Astrocyte (in vitro differentiated cells and primary cell): ENCODE measurements around the gene USPL1. TPM values are rescaled to one million over a fixed set of nuclear protein-coding genes. Genes with fewer than 3 reads are reported as not detected.

Source experiments
- DNase-seq: peaks from one replicate; pipeline ENCODE4 v3.0.0-alpha.2; 2010; ENCODE audit warnings: low read depth
- FAIRE-seq: peaks from 2 replicates; lab custom pipeline; 2011; peaks lifted over from hg19 to GRCh38; lab: Jason Lieb, UNC
- H2AFZ ChIP-seq: 2 replicates; pipeline ENCODE4 v1.6.0; 2012; ENCODE audit warnings: low read depth, low read length, inconsistent platforms
- H3K27ac ChIP-seq: 2 replicates; pipeline ENCODE4 v1.5.1; 2011; ENCODE audit warnings: low read depth, low read length, inconsistent platforms
- H3K27me3 ChIP-seq: 2 replicates; pipeline ENCODE4 v1.6.0; 2011; ENCODE audit warnings: low read length, inconsistent platforms; ENCODE audit not compliant: insufficient read depth
- H3K36me3 ChIP-seq: 2 replicates; pipeline ENCODE4 v1.5.1; 2011; ENCODE audit warnings: low read length, inconsistent platforms; ENCODE audit not compliant: insufficient read depth
- H3K4me1 ChIP-seq: 2 replicates; pipeline ENCODE4 v1.5.1; 2011; ENCODE audit warnings: low read length, inconsistent platforms; ENCODE audit not compliant: insufficient read depth
- H3K4me2 ChIP-seq: 2 replicates; pipeline ENCODE4 v1.6.0; 2012; ENCODE audit warnings: low read length, inconsistent platforms
- H3K4me3 ChIP-seq: 2 replicates; pipeline ENCODE4 v1.5.1; 2011; ENCODE audit warnings: low read depth, mild to moderate bottlenecking, low read length, inconsistent platforms; ENCODE audit not compliant: insufficient read depth
- H3K79me2 ChIP-seq: 2 replicates; pipeline ENCODE4 v1.6.0; 2012; ENCODE audit warnings: mild to moderate bottlenecking, low read length, inconsistent platforms; ENCODE audit not compliant: insufficient read depth
- H3K9ac ChIP-seq: 2 replicates; pipeline ENCODE4 v1.6.0; 2012; ENCODE audit warnings: mild to moderate bottlenecking, low read length, inconsistent platforms
- H3K9me3 ChIP-seq: 2 replicates; pipeline ENCODE4 v1.5.1; 2012; ENCODE audit warnings: low read depth, mild to moderate bottlenecking, low read length, inconsistent platforms; ENCODE audit not compliant: insufficient read depth
- H4K20me1 ChIP-seq: 2 replicates; pipeline ENCODE4 v1.6.0; 2012; ENCODE audit warnings: low read length, inconsistent platforms; ENCODE audit not compliant: insufficient read depth
- H3K27ac Mint-ChIP-seq: one replicate; pipeline ENCODE4 v1.8.0; 2021; ENCODE audit warnings: mild to moderate bottlenecking, mixed read lengths; ENCODE audit not compliant: unreplicated experiment
- H3K27me3 Mint-ChIP-seq: one replicate; pipeline ENCODE4 v1.8.0; 2021; ENCODE audit warnings: low read depth, mixed read lengths; ENCODE audit not compliant: unreplicated experiment
- H3K36me3 Mint-ChIP-seq: one replicate; pipeline ENCODE4 v1.8.0; 2021; ENCODE audit warnings: low read depth, mixed read lengths; ENCODE audit not compliant: unreplicated experiment
- H3K4me1 Mint-ChIP-seq: one replicate; pipeline ENCODE4 v1.8.0; 2021; ENCODE audit warnings: low read depth, mixed read lengths; ENCODE audit not compliant: unreplicated experiment
- H3K4me3 Mint-ChIP-seq: one replicate; pipeline ENCODE4 v1.8.0; 2021; ENCODE audit warnings: mild to moderate bottlenecking, moderate library complexity, mixed read lengths; ENCODE audit not compliant: unreplicated experiment
- H3K9me3 Mint-ChIP-seq: one replicate; pipeline ENCODE4 v1.8.0; 2021; ENCODE audit warnings: mild to moderate bottlenecking, mixed read lengths; ENCODE audit not compliant: unreplicated experiment
- CTCF ChIP-seq: IDR thresholded peaks from 2 replicates; pipeline ENCODE4 v1.5.1; 2011; ENCODE audit warnings: low read depth, mild to moderate bottlenecking, inconsistent platforms, low read length, moderate library complexity; ENCODE audit not compliant: insufficient read depth
- EZH2 ChIP-seq: IDR thresholded peaks from 2 replicates; pipeline ENCODE4 v1.6.1; 2012; ENCODE audit warnings: mild to moderate bottlenecking, low read length, inconsistent platforms; ENCODE audit not compliant: insufficient read depth
- total RNA-seq: library from RNA; stranded (reverse); gene quantifications from 2 replicates; pipeline ENCODE4 v1.2.1, GENCODE V29; 2021

USPL1 gene
- total RNA-seq, 1 donor from 2014 or later, result 29.6 TPM

DNA sequence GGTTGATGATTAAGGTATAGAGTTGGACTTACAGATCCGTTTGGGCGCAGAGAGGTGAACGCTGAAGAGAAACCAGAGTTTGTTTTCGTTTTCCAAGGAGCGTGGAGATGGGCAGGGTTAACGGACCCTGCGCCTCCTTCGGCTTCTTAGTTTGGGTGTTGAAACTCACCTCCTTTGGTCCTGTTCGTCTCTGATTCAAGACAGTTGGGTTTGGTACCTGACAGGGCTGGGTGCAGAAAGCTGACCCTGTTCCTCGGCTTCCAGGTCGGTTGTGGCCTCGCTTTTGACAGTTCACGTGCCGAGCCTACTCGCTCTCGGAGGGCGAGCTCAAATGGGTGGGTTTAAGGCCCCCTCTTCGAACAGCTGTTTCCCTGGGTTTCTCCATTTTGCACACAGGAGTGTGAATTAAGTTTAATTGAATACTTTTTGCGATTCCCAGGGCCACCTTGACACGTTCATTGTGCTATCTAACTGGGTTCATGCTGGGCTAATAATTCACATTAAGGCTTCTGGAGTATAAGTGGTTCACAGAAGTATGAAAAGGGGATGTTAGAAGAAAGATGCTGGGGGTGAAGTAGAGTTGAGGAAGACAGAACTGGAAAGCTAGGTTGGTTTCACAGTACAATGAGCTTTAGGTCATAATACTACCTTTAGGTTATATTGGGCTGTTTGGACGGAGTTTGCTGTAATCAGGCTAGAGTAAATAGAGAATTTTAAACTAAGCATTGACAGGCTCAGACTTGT lies 638 bp downstream of the USPL1 start:
- Histone ChIP-seq H3K27me3 (no peaks in the 10 kb centered on the region), H3K36me3 (peaks cover 4% of the 10 kb centered on the region), H3K27ac (peak overlapping the region; percentile 99), H3K79me2 (peaks cover 89% of the 10 kb centered on the region), H3K4me2 (peak overlapping the region; percentile 89), H3K9ac (peak overlapping the region; percentile 99), H3K4me3 (peak overlapping the region; percentile 100), H3K9me3 (no peaks in the 10 kb centered on the region), H3K4me1 (peaks cover 18% of the 10 kb centered on the region), H4K20me1 (peaks cover 32% of the 10 kb centered on the region), H2AFZ (peak overlapping the region; percentile 86)
- FAIRE-seq, result no peak
- H3K36me3 Mint-ChIP-seq, result peaks cover under 1% of the 10 kb centered on the region
- H3K27me3 Mint-ChIP-seq, result no peaks in the 10 kb centered on the region
- no peak overlapping the region for H3K27ac Mint-ChIP-seq
- no peak overlapping the region for H3K4me3 Mint-ChIP-seq
- no peak for DNase-seq
- H3K9me3 Mint-ChIP-seq, result no peaks in the 10 kb centered on the region
- TF ChIP-seq CTCF (no peak), EZH2 (no peak)
- peaks cover 17% of the 10 kb centered on the region for H3K4me1 Mint-ChIP-seq

DNA sequence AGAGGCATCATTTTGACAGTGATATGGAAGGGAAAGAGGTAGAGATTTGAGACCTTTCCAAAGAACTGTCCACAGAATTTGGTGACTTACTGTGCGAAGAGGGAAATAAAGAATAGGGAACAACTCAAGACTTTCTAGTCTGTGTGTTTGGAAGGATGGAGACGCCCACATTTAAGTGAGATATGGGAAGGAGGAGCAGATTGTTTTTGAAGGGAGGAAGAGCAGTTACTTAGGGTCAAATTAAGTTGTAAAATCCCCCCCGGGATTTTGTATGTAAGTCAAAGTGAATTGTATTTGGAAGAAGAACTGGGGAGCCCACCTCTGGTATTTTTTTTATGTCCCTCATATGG lies 1.2 kb downstream of the USPL1 start:
- peaks cover 34% of the 10 kb centered on the region for H4K20me1 ChIP-seq
- H2AFZ ChIP-seq, result no peak overlapping the region
- DNase-seq, result no peak
- no peak for FAIRE-seq
- peak overlapping the region; percentile 89 for H3K4me2 ChIP-seq
- no peaks in the 10 kb centered on the region for H3K27me3 ChIP-seq
- no peaks in the 10 kb centered on the region for H3K27me3 Mint-ChIP-seq
- no peaks in the 10 kb centered on the region for H3K9me3 Mint-ChIP-seq
- peaks cover 18% of the 10 kb centered on the region for H3K4me1 ChIP-seq
- H3K4me3 ChIP-seq, result peak overlapping the region; percentile 100
- H3K36me3 Mint-ChIP-seq, result peaks cover 3% of the 10 kb centered on the region
- peaks cover 17% of the 10 kb centered on the region for H3K4me1 Mint-ChIP-seq
- peaks cover 89% of the 10 kb centered on the region for H3K79me2 ChIP-seq
- peak overlapping the region; percentile 99 for H3K9ac ChIP-seq
- no peaks in the 10 kb centered on the region for H3K9me3 ChIP-seq
- TF ChIP-seq CTCF (no peak), EZH2 (no peak)
- no peak overlapping the region for H3K4me3 Mint-ChIP-seq
- no peak overlapping the region for H3K27ac Mint-ChIP-seq
- H3K27ac ChIP-seq, result peak overlapping the region; percentile 99
- peaks cover 4% of the 10 kb centered on the region for H3K36me3 ChIP-seq

DNA sequence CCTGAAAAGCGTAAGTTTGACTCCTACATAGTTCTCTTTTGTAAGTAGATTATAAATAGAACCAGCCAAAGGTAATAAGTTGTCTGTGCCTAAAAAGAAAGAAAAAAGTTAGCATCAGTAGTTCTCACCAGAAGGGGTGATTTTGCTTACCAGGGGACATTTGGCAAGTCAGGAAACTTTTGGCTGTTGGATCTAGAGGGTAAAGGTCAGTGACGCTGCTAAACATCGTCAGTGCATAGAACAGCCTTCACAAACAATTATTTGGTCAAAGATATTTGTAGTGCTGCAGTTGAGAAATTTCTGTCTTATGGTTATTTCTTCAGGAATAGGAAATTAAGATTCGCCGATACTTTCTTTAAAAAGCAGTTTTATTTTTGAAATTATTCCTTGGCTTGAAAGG lies 2.0 kb downstream of the USPL1 start:
- Mint-ChIP-seq H3K9me3 (no peaks in the 10 kb centered on the region), H3K27ac (no peak overlapping the region), H3K27me3 (no peaks in the 10 kb centered on the region), H3K4me1 (peaks cover 17% of the 10 kb centered on the region), H3K36me3 (peaks cover 6% of the 10 kb centered on the region), H3K4me3 (no peak overlapping the region)
- Histone ChIP-seq H2AFZ (no peak overlapping the region), H3K27ac (no peak overlapping the region), H3K4me2 (peak overlapping the region; percentile 89), H3K27me3 (no peaks in the 10 kb centered on the region), H3K9me3 (no peaks in the 10 kb centered on the region), H3K9ac (peak overlapping the region; percentile 99), H3K4me3 (peak overlapping the region; percentile 100), H3K36me3 (peaks cover 6% of the 10 kb centered on the region), H4K20me1 (peaks cover 42% of the 10 kb centered on the region), H3K79me2 (peaks cover 90% of the 10 kb centered on the region), H3K4me1 (peaks cover 18% of the 10 kb centered on the region)
- no peak for TF ChIP-seq EZH2
- no peak for TF ChIP-seq CTCF
- FAIRE-seq (no peak), DNase-seq (no peak)
